Uterus (tissue), 2 donors: ENCODE measurements around the gene SHC4.

Source experiments
- POLR2A ChIP-seq, 2 donors: fragments of 450-650 bp; IDR thresholded peaks; one replicate each; pipeline ENCODE4 v1.6.1; 2016; ENCODE audit warnings: antibody characterized with exemption in 2 of 2, mild to moderate bottlenecking in 1 of 2, moderate library complexity in 1 of 2
- TF ChIP-seq, protein P1 (sequence below), 4 experiments: fragments of 200-600 bp in 2 of 4; fragments of 450-650 bp in 2 of 4; sonication (generic) in 2 of 4; IDR thresholded peaks; one replicate each; pipeline ENCODE4 v1.5.1; 2016 to 2019; ENCODE audit warnings: antibody characterized with exemption in 4 of 4, mild to moderate bottlenecking in 2 of 4, moderate library complexity in 1 of 4

DNA sequence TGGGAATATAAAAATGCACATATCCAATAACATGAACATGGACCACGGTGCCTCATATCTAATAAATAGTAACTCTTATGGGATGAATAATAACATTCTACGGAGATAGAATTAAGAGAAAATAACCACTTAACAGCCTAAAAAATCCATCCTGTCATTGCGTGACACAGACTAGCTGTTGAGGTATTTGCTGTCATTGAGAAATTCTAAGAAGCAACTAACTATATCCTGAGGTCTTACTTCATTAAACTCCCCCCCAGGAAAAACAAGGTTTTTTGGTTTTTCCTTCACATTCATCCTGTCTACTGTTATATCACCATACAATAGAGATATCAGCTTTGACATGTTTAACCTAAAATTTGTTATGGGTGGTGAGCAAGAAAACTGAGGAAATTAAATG, 167.2 kb downstream of the SHC4 start:
- TF ChIP-seq, protein P1, sequence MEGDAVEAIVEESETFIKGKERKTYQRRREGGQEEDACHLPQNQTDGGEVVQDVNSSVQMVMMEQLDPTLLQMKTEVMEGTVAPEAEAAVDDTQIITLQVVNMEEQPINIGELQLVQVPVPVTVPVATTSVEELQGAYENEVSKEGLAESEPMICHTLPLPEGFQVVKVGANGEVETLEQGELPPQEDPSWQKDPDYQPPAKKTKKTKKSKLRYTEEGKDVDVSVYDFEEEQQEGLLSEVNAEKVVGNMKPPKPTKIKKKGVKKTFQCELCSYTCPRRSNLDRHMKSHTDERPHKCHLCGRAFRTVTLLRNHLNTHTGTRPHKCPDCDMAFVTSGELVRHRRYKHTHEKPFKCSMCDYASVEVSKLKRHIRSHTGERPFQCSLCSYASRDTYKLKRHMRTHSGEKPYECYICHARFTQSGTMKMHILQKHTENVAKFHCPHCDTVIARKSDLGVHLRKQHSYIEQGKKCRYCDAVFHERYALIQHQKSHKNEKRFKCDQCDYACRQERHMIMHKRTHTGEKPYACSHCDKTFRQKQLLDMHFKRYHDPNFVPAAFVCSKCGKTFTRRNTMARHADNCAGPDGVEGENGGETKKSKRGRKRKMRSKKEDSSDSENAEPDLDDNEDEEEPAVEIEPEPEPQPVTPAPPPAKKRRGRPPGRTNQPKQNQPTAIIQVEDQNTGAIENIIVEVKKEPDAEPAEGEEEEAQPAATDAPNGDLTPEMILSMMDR (IDR thresholded peaks at IDR 0.05) = no peak
- no peak for TF ChIP-seq POLR2A (IDR thresholded peaks at IDR 0.05)
